Muscle of arm (tissue), 14 donors: Measurements from ENCODE around the gene PANK2. TPM values are rescaled to one million over a fixed set of nuclear protein-coding genes. Genes with fewer than 3 reads are reported as not detected.
"Not testable (repeated sequence)": the region's sequence is repeated elsewhere in the genome, so short reads cannot be mapped to it uniquely, and the experiment has no call there.

Experiments
- DNase-seq: peaks from one replicate; pipeline ENCODE4 v3.0.0-alpha.2; 2013
- long read RNA-seq, 11 donors: transcript quantifications; one replicate each; lab custom pipeline, GENCODE V29; 2026
- polyA plus RNA-seq, 12 donors: library from polyadenylated mRNA; unstranded; fragments of 120-200 nt; gene quantifications; one replicate each; pipeline ENCODE4 v1.2.1, GENCODE V29; 2013; ENCODE audit not compliant: insufficient read length in 12 of 12

PANK2 gene
- polyA plus RNA-seq, result 10 to 100 TPM in 10 of 12 donors, 1 to 10 TPM in 1, not detected in 1; 9.5 to 33.9 (median 29.2) TPM
- long read RNA-seq, donor 1, transcript PANK2-210 (1 exons, 661 nt), result major isoform, 19 of 32 reads
- long read RNA-seq, donor 1, partial matches to known transcripts, result 8 of 32 reads
- long read RNA-seq, donor 1, other reads (novel, unspliced or antisense), result 0 of 32 reads
- long read RNA-seq, donor 2, transcript PANK2-210 (1 exons, 661 nt), result major isoform, 30 of 41 reads
- long read RNA-seq, donor 2, transcript PANK2-202 (7 exons, 1,843 nt), result minor isoform, 5 of 41 reads
- long read RNA-seq, donor 2, partial matches to known transcripts, result 5 of 41 reads
- long read RNA-seq, donor 2, other reads (novel, unspliced or antisense), result 0 of 41 reads
- long read RNA-seq, donor 3, transcript PANK2-210 (1 exons, 661 nt), result major isoform, 13 of 16 reads
- long read RNA-seq, donor 3, partial matches to known transcripts, result 0 of 16 reads
- long read RNA-seq, donor 3, other reads (novel, unspliced or antisense), result 0 of 16 reads
- long read RNA-seq, donor 4, transcript PANK2-210 (1 exons, 661 nt), result major isoform, 9 of 10 reads
- long read RNA-seq, donor 4, partial matches to known transcripts, result 0 of 10 reads
- long read RNA-seq, donor 4, other reads (novel, unspliced or antisense), result 0 of 10 reads
- long read RNA-seq, donor 5, transcript PANK2-201 (7 exons, 2,280 nt), result minor isoform, 6 of 30 reads
- long read RNA-seq, donor 5, transcript PANK2-210 (1 exons, 661 nt), result major isoform, 17 of 30 reads
- long read RNA-seq, donor 5, partial matches to known transcripts, result 0 of 30 reads
- long read RNA-seq, donor 5, other reads (novel, unspliced or antisense), result 6 of 30 reads
- long read RNA-seq, donor 6, transcript PANK2-210 (1 exons, 661 nt), result major isoform, 22 of 23 reads
- long read RNA-seq, donor 6, partial matches to known transcripts, result 0 of 23 reads
- long read RNA-seq, donor 6, other reads (novel, unspliced or antisense), result 0 of 23 reads
- long read RNA-seq, donor 7, transcript PANK2-210 (1 exons, 661 nt), result major isoform, 17 of 20 reads
- long read RNA-seq, donor 7, partial matches to known transcripts, result 0 of 20 reads
- long read RNA-seq, donor 7, other reads (novel, unspliced or antisense), result 0 of 20 reads
- long read RNA-seq, donor 8, transcript PANK2-201 (7 exons, 2,280 nt), result minor isoform, 5 of 42 reads
- long read RNA-seq, donor 8, transcript PANK2-210 (1 exons, 661 nt), result major isoform, 34 of 42 reads
- long read RNA-seq, donor 8, partial matches to known transcripts, result 0 of 42 reads
- long read RNA-seq, donor 8, other reads (novel, unspliced or antisense), result 0 of 42 reads
- long read RNA-seq, donor 9, transcript PANK2-210 (1 exons, 661 nt), result major isoform, 11 of 15 reads
- long read RNA-seq, donor 9, partial matches to known transcripts, result 0 of 15 reads
- long read RNA-seq, donor 9, other reads (novel, unspliced or antisense), result 0 of 15 reads
- long read RNA-seq, donor 10, transcript PANK2-210 (1 exons, 661 nt), result major isoform, 25 of 29 reads
- long read RNA-seq, donor 10, partial matches to known transcripts, result 0 of 29 reads
- long read RNA-seq, donor 10, other reads (novel, unspliced or antisense), result 0 of 29 reads
- long read RNA-seq, donor 11, transcript PANK2-210 (1 exons, 661 nt), result major isoform, 14 of 30 reads
- long read RNA-seq, donor 11, partial matches to known transcripts, result 11 of 30 reads
- long read RNA-seq, donor 11, other reads (novel, unspliced or antisense), result 0 of 30 reads

DNA sequence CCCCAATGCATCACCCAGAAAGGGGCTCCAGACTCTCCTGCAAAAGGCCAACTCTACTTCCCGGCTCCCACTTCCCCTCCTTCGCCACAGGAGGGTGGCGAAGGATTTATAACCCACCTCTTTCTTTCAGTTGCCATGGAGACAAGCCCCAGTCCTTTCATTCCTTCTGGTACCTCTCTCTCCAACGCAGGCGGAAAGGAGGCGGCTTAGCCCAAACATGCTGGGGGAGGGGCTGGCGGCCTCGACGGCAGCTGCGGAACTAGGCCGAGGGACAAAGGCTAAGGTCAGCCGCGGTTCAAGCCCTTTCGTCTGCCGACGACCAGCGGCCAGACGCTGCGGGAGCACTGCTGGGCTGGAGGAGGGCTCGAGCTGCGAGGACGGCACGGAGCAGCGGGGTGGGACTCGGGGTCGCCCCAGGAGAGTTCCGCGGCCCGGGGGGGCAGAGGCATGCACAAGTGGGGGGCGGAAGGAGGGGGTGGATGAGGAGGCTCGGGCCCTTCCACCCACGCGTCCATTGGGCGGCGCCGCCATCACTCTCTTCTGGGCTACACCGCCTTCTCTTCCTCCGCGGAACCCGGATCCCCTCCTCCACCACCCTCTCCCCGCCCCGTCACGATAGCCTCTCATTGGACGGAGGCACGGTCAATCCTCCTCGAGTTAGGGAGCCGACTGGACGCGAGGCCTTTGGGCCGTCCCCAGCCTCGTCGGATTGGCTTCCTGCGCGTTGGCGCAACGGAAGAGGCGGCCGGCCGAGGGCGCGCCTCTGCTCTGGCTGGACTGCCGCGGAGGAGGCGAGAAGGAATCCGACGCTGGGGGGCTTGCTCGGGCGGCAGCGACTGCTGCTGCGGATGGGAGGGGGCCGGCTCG is at the start of gene PANK2:
TSS of gene PANK2 (plus strand) at position 766 of the 867 bp plus-strand sequence.
- DNase-seq, result peak; percentile 100

DNA sequence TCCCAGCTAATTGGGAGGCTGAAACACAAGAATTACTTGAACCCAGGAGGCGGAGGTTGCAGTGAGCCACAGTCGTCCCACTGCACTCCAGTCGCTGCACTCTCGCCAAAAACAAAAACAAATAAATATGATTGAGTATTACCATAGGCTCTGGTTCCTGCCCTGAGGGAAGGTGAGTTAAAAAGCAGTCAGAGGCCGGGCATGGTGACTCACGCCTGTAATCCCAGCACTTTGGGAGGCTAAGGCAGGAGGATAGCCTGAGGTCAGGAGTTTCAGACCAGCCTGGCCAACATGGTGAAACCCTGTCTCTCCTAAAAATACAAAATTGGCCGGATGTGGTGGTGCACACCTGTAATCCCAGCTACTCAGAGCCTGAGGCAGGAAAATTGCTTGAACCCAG is 49.0 kb upstream of the PANK2 start:
- not testable (repeated sequence) for DNase-seq

DNA sequence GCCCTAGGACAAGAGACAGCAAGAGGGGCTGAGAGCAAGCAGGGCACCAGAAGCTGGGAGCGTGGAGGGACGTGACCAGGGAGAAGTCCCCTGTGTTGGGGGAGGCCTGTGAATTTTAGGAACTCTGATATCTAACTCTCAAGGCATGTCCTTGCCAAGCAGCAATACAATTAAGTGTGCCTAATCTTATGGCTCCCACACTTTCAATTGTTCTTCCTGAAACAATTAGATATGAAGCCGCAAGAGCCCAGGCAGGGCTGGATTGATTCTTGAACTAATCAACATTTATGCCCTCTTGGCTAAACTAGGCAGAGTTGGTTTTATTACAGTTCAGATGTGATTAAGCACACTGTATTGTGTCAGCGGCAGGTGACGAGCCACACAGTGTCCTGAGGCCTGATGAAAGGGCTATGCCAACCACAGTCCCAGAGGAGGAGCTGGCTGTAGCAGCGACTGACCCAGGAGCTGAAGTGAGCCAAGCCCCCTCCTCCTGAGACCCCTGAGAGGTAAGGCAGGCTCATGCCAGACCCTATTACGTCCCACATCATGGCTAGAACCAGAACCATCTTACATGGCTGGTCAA is 46.7 kb upstream of the PANK2 start:
- no peak for DNase-seq

DNA sequence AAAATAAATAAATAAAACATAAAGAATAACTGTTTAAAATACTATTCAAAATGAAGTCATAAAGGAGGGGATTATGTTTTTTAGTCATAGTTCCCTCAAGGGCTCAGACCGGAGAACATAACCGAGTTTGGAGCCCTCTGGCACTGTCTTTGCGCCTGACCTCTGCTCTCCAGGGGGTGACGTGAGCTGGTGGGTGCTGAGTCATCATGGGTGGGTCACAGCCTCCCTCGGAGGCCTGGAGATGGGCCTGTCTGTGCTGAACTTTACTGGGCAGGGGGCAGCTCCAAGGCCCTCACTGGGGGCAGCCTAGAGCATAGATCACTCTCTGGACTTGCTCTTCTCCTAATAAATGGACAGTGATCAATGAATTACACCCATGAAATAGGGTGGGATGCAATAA is 45.7 kb upstream of the PANK2 start:
- no peak for DNase-seq

DNA sequence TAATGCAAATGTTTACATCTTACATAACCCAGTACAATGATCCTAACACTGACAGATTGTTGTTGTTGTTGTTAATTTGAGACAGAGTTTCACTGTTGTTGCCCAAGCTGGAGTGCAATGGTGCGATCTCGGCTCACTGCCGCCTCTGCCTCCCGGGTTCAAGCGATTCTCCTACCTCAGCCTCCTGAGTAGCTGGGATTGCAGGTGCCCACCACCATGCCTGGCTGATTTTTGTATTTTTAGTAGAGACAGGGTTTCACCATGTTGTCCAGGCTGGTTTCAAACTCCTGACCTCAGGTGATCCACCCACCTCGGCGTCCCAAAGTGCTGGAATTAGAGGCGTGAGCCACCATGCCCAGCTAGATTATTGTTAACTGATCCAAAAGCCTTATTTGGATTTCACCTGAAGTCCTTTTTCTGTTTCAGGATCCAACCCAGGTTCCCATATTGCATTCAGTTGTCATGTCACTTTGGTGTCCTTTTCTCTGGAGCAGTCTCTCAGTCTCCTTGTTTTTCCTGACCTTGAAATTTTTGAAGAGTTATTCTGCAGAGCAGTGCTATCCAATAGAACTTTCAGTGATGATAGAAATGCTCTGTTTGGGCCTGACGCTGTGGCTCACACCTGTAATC is 45.1 kb upstream of the PANK2 start:
- DNase-seq, result not testable (repeated sequence)

DNA sequence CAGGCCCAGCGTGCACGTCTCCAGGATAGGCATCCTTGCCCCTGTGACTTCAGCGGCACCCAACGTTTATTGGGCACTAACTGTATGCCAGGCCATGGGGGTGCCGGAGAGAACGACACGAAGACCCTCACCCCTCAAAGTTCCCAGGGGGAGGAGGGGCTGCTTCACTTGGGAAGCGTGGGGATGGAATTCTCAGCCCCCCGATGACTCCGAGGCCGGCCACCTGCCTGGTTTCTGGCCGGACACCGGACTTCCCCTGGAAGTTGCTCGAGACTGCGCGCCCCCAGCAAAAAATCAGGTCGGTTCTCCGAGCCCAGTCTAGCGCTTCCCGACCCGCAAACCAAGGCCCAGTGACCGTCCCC is 42.8 kb upstream of the PANK2 start:
- DNase-seq, result no peak

DNA sequence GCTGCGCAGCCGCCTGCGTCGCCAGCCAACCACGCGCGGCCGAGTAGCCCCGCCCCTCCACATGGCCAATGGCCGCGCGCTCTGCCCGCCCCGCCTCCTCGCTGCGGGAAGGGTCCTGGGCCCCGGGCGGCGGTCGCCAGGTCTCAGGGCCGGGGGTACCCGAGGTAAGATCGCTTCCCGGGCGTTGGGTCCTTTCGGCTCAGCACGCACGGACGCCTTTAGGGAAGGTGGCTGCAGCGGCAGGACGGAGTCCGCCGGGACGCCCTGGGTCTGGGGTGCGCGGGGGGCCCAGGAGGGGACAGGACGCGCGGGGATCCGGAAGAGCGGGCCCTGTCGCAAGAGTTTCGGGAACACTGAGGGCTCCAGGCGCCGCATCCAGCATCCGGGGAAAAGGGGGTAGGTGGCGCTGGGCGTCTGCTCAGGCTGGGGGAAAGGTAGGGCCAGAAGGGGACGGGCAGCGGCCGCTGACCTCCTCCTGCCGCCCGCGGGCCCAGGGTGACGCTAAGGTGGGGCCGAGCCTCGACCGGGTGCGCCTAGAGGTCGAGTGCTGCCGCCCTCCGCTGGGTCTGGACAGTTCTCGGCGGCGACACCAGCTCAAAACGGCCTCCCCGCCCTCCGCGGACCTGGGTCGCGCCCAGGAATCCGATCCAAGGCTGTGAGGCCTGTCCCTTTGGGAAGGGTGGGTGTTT is 42.3 kb upstream of the PANK2 start, which contains the start of gene MAVS:
TSS of gene MAVS (plus strand) at position 95 of the 689 bp plus-strand sequence. CDS start 7,791 bp downstream, outside the sequence.
- peak; percentile 88 for DNase-seq

DNA sequence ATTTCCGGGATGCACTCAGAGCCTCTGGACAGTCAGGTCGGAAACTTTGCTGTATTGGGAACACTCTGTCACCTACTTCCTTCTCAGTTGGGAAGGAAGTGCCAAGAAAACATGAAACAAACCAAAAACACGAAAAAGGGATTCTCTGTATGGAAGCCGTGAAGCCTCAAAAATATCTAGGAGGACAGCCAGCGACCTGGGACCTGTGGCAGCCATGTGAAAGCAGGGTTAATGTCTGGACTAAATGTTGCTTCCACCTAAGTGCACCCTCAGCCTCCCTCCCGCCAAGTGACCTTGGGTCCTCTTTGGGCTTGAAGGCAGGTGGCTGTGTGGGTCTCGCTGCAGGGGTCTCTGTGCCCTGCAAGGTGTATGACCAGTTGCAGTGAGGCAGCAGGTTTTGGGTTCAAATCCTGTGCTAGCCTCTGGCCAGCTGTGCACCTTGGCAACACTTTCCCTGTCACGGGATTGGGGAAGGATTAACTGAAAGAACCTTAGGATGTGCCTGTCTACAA is 41.7 kb upstream of the PANK2 start:
- DNase-seq, result no peak

DNA sequence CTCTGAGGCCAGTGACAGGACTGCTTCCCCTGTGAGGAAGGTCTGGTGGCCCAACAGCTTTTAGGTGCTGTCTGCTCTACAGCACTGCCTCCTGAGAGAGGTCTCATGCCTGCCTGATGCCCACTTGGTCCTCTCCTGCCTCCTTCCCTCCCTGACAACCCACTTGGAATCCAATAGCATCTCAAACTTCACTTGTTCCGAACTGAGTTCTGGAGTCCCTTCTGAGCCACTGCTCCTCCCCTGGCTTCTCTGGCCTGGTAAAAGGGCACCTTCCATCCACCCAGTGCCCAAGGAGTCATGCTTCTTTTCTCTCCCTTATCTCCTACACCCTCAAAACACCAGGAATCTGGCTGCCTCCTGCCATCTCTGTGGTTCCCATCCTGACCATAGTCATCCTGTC is 40.6 kb upstream of the PANK2 start:
- no peak for DNase-seq

DNA sequence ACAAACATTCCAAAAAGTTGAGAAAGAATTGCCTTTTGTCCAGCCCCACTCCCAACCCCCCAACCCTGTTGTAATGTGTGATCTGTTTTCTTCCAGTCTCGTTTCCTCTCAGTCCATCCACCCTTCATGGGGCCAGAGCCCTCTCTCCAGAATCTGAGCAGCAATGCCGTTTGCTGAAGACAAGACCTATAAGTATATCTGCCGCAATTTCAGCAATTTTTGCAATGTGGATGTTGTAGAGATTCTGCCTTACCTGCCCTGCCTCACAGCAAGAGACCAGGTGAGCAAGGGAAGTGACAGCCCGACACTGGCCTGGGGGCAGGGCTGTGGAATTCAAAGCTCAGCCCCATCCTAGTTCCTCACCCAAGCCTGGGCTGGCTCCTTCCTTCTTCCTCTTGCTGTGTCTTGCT is 34.7 kb upstream of the PANK2 start:
- no peak for DNase-seq

DNA sequence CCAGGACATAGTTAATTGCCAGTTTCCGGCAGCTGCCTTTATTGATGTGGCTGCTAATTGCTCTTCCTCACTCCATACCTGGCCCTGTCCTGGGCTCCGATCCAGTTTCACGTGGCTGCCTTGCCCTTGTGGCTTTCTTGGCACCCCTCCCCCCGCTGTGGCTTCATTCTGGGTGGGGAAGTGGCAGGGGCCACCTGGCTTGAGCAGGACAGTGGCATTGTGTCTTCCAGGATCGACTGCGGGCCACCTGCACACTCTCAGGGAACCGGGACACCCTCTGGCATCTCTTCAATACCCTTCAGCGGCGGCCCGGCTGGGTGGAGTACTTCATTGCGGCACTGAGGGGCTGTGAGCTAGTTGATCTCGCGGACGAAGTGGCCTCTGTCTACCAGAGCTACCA is 31.8 kb upstream of the PANK2 start:
- DNase-seq, result no peak

DNA sequence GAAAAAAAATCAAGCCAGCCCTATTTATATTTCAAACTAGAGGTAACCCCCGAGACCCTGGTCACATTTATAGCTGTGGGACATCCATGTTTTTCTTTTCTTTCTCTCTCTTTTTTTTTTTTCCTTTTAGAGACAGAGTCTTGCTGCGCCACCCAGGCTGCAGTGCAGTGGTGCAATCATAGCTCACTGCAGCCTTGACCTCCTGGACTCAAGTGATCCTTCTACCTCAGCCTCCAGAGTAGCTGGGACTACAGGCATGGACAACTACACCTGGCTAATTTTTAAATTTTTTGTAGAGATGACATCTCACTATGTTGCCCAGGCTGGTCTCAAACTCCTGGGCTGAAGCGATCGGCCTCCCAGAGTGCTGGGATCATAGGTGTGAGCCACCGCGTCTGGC is 30.5 kb upstream of the PANK2 start:
- no peak for DNase-seq

DNA sequence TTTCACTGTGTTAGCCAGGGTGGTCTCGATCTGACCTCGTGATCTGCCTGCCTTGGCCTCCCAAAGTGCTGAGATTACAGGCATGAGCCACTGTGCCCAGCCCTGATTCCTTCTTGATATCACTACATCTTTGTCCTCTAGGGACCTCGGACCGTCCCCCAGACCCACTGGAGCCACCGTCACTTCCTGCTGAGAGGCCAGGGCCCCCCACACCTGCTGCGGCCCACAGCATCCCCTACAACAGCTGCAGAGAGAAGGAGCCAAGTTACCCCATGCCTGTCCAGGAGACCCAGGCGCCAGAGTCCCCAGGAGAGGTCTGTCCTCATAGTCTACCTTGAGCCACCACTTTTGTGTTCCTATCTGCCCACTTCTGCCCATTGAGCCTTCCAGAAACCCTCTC is 28.0 kb upstream of the PANK2 start:
- no peak for DNase-seq

DNA sequence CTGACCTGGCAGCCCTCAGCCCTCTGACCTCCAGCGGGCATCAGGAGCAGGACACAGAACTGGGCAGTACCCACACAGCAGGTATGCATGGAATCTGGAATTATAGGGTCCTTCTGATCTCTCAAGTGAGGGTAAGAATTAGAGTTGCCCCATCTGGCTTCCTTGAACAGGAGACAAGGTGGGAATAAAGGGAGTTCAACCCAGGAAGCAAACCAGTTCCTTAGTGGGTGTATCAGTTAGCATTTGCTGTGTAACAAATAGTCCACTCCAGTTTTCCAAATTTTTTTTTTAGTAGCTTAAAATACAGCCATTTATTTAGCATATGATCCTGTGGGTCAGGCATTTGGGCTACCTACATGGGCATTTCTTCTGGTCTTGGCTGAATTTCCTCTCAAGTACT is 26.9 kb upstream of the PANK2 start:
- no peak for DNase-seq

DNA sequence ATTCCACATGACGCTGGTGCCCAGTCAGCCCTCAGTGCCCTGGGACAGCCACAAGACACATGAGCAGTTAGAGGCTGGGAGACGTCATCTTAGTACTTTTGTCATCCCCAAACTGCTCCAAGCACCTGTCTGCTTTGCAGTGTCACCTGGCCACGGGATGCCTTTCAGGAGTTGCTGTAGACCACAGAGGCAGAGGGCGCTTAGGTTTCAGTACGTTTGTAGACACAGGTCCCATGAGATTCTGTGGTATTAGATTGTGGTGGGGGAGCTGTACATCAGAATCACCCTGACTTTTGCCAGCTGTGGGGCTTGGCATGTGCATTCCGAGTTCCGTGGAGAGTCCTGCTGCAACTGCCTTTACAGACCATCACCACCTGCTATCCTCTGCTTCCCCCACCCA is 25.9 kb upstream of the PANK2 start:
- DNase-seq, result no peak

DNA sequence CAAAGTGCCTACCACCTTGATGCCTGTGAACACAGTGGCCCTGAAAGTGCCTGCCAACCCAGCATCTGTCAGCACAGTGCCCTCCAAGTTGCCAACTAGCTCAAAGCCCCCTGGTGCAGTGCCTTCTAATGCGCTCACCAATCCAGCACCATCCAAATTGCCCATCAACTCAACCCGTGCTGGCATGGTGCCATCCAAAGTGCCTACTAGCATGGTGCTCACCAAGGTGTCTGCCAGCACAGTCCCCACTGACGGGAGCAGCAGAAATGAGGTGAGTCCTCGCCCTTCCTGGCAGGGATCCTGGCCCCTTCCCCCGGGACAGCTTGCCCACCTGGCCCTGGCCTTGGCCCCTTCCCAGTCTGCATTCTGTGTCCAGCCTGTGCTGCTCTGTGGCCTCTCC is 24.7 kb upstream of the PANK2 start:
- no peak for DNase-seq

DNA sequence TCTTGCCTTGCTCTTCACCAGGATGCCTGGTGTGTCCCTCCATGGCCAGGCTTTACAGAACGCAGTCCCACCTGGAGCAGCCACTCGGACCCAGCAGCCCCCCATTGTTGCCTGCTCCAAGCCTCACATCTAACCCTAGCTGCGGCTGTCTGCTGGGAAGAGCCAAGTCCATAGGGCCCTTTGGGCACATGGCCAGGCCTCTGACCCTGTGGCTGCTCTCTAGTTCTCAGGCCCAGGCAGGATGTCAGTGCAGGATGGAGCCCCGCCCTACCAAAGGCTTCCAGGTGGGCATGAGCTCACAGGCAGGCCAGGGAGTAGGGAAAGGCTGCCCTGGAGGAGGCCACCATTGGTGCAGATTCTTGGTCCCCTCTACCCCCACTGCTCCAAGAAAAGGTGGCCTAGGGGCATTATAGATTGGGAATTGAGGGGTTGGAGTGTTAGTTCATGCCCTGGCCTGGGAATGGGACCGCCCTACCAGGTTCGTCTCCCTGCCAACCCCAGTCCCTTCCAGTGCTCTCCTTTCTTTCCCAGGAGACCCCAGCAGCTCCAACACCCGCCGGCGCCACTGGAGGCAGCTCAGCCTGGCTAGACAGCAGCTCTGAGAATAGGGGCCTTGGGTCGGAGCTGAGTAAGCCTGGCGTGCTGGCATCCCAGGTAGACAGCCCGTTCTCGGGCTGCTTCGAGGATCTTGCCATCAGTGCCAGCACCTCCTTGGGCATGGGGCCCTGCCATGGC is 23.9 kb upstream of the PANK2 start:
- no peak for DNase-seq
